Heart right ventricle (tissue), 16 donors: ENCODE data around the gene HDX. TPM values are rescaled to one million over a fixed set of nuclear protein-coding genes. Genes with fewer than 3 reads are reported as not detected.

Source experiments
- ATAC-seq, 8 donors: fragments of 200-7000 bp; cut with Tn5 transposase; one replicate each; pipeline ENCODE4 v1.9.1; 2020; ENCODE audit warnings: mild to moderate bottlenecking in 8 of 8, moderate library complexity in 8 of 8, moderate number of reproducible peaks in 1 of 8
- DNase-seq, 2 donors: peaks; one replicate each; pipeline ENCODE4 v3.0.0-alpha.2; 2020
- H3K27ac ChIP-seq, 10 donors: fragments of 200-600 bp; sonication (generic) in 2 of 10; one replicate each; pipeline versions ENCODE4 v1.5.0 to v1.8.0; 2020 to 2022; ENCODE audit warnings: mild to moderate bottlenecking in 3 of 10
- H3K27me3 ChIP-seq, 7 donors: fragments of 200-600 bp; one replicate each; pipeline ENCODE4 v1.8.0; 2021 to 2022; ENCODE audit warnings: mild to moderate bottlenecking in 2 of 7
- H3K36me3 ChIP-seq, 9 donors: fragments of 200-600 bp; sonication (generic) in 1 of 9; one replicate each; pipeline versions ENCODE4 v1.5.0 to v1.8.0; 2020 to 2022; ENCODE audit warnings: mild to moderate bottlenecking in 2 of 9
- H3K4me1 ChIP-seq, 9 donors: fragments of 200-600 bp; sonication (generic) in 1 of 9; one replicate each; pipeline versions ENCODE4 v1.5.0 to v1.8.0; 2020 to 2022; ENCODE audit warnings: mild to moderate bottlenecking in 4 of 9
- H3K4me3 ChIP-seq, 10 donors: fragments of 200-600 bp; sonication (generic) in 2 of 10; one replicate each; pipeline versions ENCODE4 v1.5.0 to v1.8.0; 2020 to 2022; ENCODE audit warnings: mild to moderate bottlenecking in 7 of 10, moderate library complexity in 2 of 10
- H3K9me3 ChIP-seq, 11 donors: fragments of 200-600 bp in 10 of 11; sonication (generic) in 2 of 11; one replicate each; pipeline versions ENCODE4 v1.5.0 to v1.8.0; 2013 to 2022; ENCODE audit warnings: mild to moderate bottlenecking in 2 of 11, control low read depth in 1 of 11, moderate library complexity in 1 of 11
- WGBS, 2 donors: extraction: QIAGEN DNeasy Blood & Tissue Kit; methylation state at CpG; one replicate each; pipeline ENCODE4 v1.1.7; 2013; ENCODE audit warnings: inconsistent platforms in 1 of 2; 5-methylcytosine and 5-hydroxymethylcytosine counted together
- intact Hi-C, 10 donors: fragments of 100-400 bp; cut with DNase I; formaldehyde crosslinking; loops; one replicate each; pipeline versions ENCODE4 v1.11.1 to v1.14.2; 2022
- polyA plus RNA-seq, 2 donors: library from polyadenylated mRNA; stranded (reverse); fragments of 200-250 nt; gene quantifications; one replicate each; pipeline ENCODE4 v1.2.3, GENCODE V29; 2013
- total RNA-seq, 10 donors: library from RNA; stranded (reverse); fragmentation: NEBNext Ultra II Directional in 3 of 10; extraction: Animal tissue kit (Norgen Biotek cat#: 25700) in 3 of 10; gene quantifications; one replicate each; pipeline versions ENCODE4 v1.2.1 to v1.2.4, GENCODE V29; 2021 to 2023
- TF ChIP-seq, protein P1 (sequence below), 9 donors: fragments of 200-600 bp; sonication (generic) in 2 of 9; IDR thresholded peaks; one replicate each; pipeline versions ENCODE4 v1.5.0 to v1.8.0; 2021 to 2022; ENCODE audit warnings: antibody characterized with exemption in 9 of 9, mild to moderate bottlenecking in 5 of 9, moderate library complexity in 1 of 9
- donor health status: Arrhythmogenic right ventricular cardiomyopathy.
- donor health status: ischemic (EF 13 %, LVEDD 7.1; RV severe dilation, severe dysfunction).
- donor health status: healthy with polysubstance abuse.
- donor health status: DM: no; HTN: yes; CAD: no.
- donor health status: DM: no; HTN: no; CAD: no.
- donor health status: ischemic (EF 25% LVEDD 6.9; RV normal size, moderate dysfunction).
- donor health status: ischemic (EF 25% LVEDD 5.7; RV mildly dilated, moderate dysfunction).
- donor health status: healthy.
- donor health status: DM: yes; HTN: yes; CAD: no.
- donor health status: Ischemic cardiomyopathy.
- donor health status: ischemic (EF 35%, LVEDD 5.7; RV mildly dilated, moderate dysfunction).
- donor health status: nonischemic (EF 11% LVEDD 7.7; RV severe dilation, severe dysfunction).
- donor health status: DM: yes; HTN: yes; CAD: no.
- donor health status: PGD.
- donor health status: ischemic (EF 29% LVEDD 5.4; RV normal size, mild dysfunction).
- donor health status: nonischemic (EF 23%, LVEDD 6.1; RV moderate dilation, normal function).

HDX gene
- total and polyA plus RNA-seq, 12 donors = 0.29 to 2.5 (median 1.3) TPM

DNA sequence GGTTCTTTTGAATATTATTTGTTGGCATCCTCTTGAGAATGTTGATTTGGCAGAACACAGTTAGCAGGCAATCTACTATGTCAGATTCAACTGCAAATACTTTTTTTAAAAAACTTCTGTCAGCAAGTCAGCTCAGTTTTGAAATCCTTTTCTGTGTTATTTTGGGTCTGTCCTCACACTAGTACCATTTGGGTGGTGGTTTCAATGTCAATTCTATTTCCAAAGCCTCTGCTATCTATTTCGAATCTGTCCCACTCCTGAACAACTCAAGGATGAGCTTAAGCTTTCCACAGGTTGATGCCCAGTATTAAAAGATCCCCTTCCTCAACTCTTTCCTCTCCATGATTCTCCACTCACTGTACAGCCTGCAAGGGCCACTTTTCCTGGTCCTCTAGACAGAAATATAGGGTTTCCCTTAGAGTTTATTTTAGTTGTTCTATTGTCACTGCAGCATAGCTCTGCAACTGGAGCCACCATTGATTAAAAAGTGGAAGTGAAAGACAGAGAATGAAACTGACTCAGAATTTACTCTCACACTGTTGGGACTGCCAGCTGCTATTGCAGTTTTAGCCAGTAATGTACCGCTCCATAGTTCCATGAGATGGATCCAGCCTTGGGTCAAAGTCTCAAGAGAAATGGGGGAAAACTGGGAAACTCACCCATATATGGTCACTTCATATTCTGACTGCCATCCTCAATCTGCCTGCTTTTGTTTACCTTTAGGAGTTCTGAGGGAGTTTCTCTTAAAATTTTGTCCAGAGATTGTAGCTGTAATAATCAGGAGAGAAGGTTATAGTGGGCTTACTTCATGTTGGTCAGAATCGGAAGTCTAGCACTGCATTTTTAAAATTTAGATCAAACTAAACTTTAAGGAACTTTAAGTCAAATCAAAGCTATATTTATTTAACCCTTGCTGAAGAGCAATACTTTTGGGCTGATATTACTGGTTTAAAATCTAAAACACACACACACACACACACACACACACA, 14.6 kb downstream of the HDX start:
- Histone ChIP-seq H3K27ac (no peak overlapping the region), H3K36me3 (peaks cover 0 to 5% (median 0%) of the 10 kb centered on the region in 9 donors), H3K27me3 (no peaks in the 10 kb centered on the region), H3K4me3 (no peak overlapping the region), H3K4me1 (no peaks in the 10 kb centered on the region), H3K9me3 (peaks cover 0 to 24% (median 0%) of the 10 kb centered on the region in 11 donors)
- ATAC-seq (no peak), DNase-seq (no peak)
- intact Hi-C loops = no loop called here
- 96 to 97% methylated on average over 3 of the region's 3 CpGs for WGBS, 2 donors
- TF ChIP-seq, protein P1, sequence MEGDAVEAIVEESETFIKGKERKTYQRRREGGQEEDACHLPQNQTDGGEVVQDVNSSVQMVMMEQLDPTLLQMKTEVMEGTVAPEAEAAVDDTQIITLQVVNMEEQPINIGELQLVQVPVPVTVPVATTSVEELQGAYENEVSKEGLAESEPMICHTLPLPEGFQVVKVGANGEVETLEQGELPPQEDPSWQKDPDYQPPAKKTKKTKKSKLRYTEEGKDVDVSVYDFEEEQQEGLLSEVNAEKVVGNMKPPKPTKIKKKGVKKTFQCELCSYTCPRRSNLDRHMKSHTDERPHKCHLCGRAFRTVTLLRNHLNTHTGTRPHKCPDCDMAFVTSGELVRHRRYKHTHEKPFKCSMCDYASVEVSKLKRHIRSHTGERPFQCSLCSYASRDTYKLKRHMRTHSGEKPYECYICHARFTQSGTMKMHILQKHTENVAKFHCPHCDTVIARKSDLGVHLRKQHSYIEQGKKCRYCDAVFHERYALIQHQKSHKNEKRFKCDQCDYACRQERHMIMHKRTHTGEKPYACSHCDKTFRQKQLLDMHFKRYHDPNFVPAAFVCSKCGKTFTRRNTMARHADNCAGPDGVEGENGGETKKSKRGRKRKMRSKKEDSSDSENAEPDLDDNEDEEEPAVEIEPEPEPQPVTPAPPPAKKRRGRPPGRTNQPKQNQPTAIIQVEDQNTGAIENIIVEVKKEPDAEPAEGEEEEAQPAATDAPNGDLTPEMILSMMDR (IDR thresholded peaks at IDR 0.05) = no peak

DNA sequence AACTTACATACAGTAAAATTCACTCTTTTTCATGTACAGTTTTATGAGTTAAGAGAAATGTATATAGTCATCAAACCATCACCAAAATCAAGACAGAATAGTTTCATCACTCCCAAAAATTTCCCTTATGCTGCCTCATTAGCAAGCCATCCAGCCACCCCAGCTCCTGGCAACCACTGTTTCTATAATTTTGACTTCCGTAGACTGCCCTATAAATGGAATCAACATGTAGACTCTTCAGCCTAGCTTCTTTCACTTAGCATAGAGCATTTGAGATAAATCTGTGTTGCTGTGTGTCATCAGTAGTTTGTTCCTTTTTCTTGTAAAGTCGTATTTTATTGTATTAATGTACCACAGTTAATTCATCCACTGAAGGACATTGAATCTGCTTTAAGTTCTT, 23.2 kb downstream of the HDX start:
- intact Hi-C loops = no loop called here
- Histone ChIP-seq H3K9me3 (peaks cover 0 to 34% (median 0%) of the 10 kb centered on the region in 11 donors), H3K27ac (no peak overlapping the region), H3K4me3 (no peak overlapping the region), H3K36me3 (peaks cover 0 to 1% (median 0%) of the 10 kb centered on the region in 9 donors), H3K27me3 (no peaks in the 10 kb centered on the region), H3K4me1 (no peaks in the 10 kb centered on the region)
- ATAC-seq (no peak), DNase-seq (no peak)
- TF ChIP-seq, protein P1 (IDR thresholded peaks at IDR 0.05) = no peak
- 89 to 91% methylated on average over 2 of the region's 2 CpGs for WGBS, 2 donors

DNA sequence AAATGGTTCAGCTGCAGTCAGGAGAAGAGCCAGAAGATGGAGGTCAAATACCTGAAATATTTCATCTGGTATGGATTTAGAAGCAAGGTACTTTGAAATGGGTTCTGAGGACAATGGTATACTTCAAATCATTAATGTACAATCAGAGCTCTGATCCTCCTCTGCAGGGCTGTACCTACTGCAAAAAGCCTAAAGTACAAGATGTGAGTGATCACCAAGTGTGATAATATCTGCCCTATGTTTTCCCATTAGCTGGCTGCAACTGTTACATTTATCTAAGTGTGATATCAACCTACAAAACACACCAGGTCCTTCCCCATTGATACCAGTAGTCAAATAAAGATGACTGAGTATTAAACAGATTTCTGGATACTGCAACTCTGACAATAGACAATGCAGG, 25.1 kb downstream of the HDX start:
- DNase-seq (no peak), ATAC-seq (no peak)
- H3K4me1 ChIP-seq = no peaks in the 10 kb centered on the region
- intact Hi-C loops = no loop called here
- H3K9me3 ChIP-seq = peaks cover 0 to 21% (median 0%) of the 10 kb centered on the region in 11 donors
- no peaks in the 10 kb centered on the region for H3K27me3 ChIP-seq
- H3K4me3 ChIP-seq = no peak overlapping the region
- no peak overlapping the region for H3K27ac ChIP-seq
- TF ChIP-seq, protein P1 (IDR thresholded peaks at IDR 0.05) = no peak
- H3K36me3 ChIP-seq = no peaks in the 10 kb centered on the region

DNA sequence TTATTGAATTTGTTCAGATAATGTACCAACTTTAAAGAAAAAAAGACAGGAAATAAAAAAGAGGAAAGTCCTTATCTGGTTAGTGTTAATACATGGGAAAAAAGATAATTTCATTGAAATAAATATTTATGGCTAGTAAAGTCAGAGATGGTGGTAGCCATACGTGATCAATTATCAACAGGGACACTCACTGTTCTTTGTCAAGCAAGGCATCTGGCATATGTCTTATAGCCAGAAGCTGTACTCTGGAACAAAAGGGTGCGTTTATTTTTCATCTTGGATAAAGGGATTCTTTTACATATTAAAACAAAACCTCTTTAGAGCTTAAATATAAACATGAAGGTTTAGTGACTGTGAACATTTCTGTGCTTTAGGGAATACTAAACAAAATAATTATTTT, 26.7 kb downstream of the HDX start:
- DNase-seq (no peak), ATAC-seq (no peak)
- Histone ChIP-seq H3K9me3 (peaks cover 0 to 6% (median 0%) of the 10 kb centered on the region in 11 donors), H3K27me3 (no peaks in the 10 kb centered on the region), H3K36me3 (no peaks in the 10 kb centered on the region), H3K4me1 (no peaks in the 10 kb centered on the region), H3K27ac (no peak overlapping the region), H3K4me3 (no peak overlapping the region)
- TF ChIP-seq, protein P1 (IDR thresholded peaks at IDR 0.05) = no peak
- WGBS, 2 donors = 49 to 60% methylated on average over 2 of the region's 2 CpGs
- intact Hi-C loops = no loop called here
